Heart left ventricle (tissue), 13 donors: ENCODE measurements around the gene GALK1.

Experiments used
- CTCF ChIP-seq, 12 donors: fragments of 200-600 bp; sonication (generic) in 4 of 12; IDR thresholded peaks; one replicate each; pipeline versions ENCODE4 v1.5.0 to v1.8.0; 2018 to 2022; ENCODE audit warnings: antibody characterized with exemption in 12 of 12, mild to moderate bottlenecking in 5 of 12
- POLR2A ChIP-seq, 2 donors: fragments of 450-650 bp; IDR thresholded peaks; one replicate each; pipeline ENCODE4 v1.6.1; 2017; ENCODE audit warnings: antibody characterized with exemption in 2 of 2, mild to moderate bottlenecking in 2 of 2, moderate library complexity in 2 of 2
- donor health status: ischemic (EF 13 %, LVEDD 7.1; RV severe dilation, severe dysfunction).
- donor health status: DM: no; HTN: yes; CAD: no.
- donor health status: DM: no; HTN: no; CAD: no.
- donor health status: ischemic (EF 25% LVEDD 6.9; RV normal size, moderate dysfunction).
- donor health status: ischemic (EF 25% LVEDD 5.7; RV mildly dilated, moderate dysfunction).
- donor health status: ischemic (EF 35%, LVEDD 5.7; RV mildly dilated, moderate dysfunction).
- donor health status: nonischemic (EF 11% LVEDD 7.7; RV severe dilation, severe dysfunction).
- donor health status: DM: yes; HTN: yes; CAD: no.
- donor health status: PGD.
- donor health status: ischemic (EF 29% LVEDD 5.4; RV normal size, mild dysfunction).
- donor health status: nonischemic (EF 23%, LVEDD 6.1; RV moderate dilation, normal function).

DNA sequence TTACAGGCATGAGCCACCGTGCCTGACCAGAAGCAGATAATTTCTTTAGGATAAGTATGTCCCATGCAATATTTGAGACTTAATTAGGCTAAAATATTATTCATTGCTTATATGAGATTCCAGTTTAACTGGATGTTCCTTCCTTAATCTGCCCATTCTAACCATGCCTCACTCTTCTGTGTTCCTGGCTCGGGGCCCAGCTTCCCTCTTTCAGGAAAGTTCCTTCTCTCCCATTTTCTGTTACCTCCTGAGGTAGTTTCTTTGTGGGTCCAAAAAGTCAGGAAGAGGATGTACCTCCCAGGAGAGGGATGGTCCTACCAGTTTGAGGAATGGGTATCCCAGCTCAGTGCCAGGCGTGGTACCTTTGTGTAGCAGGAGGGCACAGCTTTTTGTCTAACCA lies 42.9 kb upstream of the GALK1 start:
- TF ChIP-seq CTCF (IDR thresholded peaks at IDR 0.05): no peak
- no peak for TF ChIP-seq POLR2A (IDR thresholded peaks at IDR 0.05)
